ENCODE data around the gene GRB14. TPM values are rescaled to one million over a fixed set of nuclear protein-coding genes. Genes with fewer than 3 reads are reported as not detected.

GRB14 gene
- total RNA-seq, 1 experiment from 2014 or later: not detected

DNA sequence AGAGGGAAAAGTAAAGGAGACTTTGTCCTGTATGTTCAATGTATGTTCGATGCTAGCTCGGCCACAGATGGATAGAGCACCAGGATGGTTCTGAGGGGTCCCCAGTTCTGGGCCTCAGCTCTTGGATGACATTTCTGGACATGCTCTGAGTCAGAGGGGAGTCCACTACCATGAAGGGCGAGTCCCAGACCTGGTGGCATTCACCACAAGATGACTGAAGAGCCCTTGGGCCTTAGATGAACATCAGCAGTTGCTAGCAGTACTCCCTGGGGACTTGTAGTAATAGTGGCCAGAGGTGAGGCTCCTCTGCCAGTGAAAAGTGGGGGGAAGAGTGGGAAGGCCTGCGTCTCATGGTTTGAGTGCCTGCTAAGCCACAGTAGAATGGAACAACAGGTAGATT, 109.5 kb downstream of the GRB14 start:
- H3K27ac ChIP-seq (ENCODE audit: low read length): no peak overlapping the region
- no TSS peak for BruUV-seq (replicated peaks)
- H3K4me1 ChIP-seq (ENCODE audit: control insufficient read depth, insufficient read depth, low read length): no peaks in the 10 kb centered on the region
- H3K36me3 ChIP-seq (ENCODE audit: control insufficient read depth, insufficient read depth, low read length): no peaks in the 10 kb centered on the region
- TF ChIP-seq, protein P1, sequence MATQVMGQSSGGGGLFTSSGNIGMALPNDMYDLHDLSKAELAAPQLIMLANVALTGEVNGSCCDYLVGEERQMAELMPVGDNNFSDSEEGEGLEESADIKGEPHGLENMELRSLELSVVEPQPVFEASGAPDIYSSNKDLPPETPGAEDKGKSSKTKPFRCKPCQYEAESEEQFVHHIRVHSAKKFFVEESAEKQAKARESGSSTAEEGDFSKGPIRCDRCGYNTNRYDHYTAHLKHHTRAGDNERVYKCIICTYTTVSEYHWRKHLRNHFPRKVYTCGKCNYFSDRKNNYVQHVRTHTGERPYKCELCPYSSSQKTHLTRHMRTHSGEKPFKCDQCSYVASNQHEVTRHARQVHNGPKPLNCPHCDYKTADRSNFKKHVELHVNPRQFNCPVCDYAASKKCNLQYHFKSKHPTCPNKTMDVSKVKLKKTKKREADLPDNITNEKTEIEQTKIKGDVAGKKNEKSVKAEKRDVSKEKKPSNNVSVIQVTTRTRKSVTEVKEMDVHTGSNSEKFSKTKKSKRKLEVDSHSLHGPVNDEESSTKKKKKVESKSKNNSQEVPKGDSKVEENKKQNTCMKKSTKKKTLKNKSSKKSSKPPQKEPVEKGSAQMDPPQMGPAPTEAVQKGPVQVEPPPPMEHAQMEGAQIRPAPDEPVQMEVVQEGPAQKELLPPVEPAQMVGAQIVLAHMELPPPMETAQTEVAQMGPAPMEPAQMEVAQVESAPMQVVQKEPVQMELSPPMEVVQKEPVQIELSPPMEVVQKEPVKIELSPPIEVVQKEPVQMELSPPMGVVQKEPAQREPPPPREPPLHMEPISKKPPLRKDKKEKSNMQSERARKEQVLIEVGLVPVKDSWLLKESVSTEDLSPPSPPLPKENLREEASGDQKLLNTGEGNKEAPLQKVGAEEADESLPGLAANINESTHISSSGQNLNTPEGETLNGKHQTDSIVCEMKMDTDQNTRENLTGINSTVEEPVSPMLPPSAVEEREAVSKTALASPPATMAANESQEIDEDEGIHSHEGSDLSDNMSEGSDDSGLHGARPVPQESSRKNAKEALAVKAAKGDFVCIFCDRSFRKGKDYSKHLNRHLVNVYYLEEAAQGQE (IDR thresholded peaks at IDR 0.05; ENCODE audit: insufficient read depth in 1 of 2, low read depth in 2 of 2, low read length in 1 of 2): no peak
- no peak for TF ChIP-seq POLR2AphosphoS5 (IDR thresholded peaks at IDR 0.05; ENCODE audit: low read depth, low read length)
- no peak for TF ChIP-seq SIN3A (IDR thresholded peaks at IDR 0.05; ENCODE audit: borderline replicate concordance, insufficient read depth, low read depth, low read length)
- TF ChIP-seq TCF7L2 (IDR thresholded peaks at IDR 0.05; ENCODE audit: low read depth, low read length): no peak
- TF ChIP-seq, protein P2, sequence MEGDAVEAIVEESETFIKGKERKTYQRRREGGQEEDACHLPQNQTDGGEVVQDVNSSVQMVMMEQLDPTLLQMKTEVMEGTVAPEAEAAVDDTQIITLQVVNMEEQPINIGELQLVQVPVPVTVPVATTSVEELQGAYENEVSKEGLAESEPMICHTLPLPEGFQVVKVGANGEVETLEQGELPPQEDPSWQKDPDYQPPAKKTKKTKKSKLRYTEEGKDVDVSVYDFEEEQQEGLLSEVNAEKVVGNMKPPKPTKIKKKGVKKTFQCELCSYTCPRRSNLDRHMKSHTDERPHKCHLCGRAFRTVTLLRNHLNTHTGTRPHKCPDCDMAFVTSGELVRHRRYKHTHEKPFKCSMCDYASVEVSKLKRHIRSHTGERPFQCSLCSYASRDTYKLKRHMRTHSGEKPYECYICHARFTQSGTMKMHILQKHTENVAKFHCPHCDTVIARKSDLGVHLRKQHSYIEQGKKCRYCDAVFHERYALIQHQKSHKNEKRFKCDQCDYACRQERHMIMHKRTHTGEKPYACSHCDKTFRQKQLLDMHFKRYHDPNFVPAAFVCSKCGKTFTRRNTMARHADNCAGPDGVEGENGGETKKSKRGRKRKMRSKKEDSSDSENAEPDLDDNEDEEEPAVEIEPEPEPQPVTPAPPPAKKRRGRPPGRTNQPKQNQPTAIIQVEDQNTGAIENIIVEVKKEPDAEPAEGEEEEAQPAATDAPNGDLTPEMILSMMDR (IDR thresholded peaks at IDR 0.05): no peak
- ChIA-PET CTCF (no interaction called here), POLR2A (no interaction called here)
- H3K9me3 ChIP-seq (ENCODE audit: control insufficient read depth, insufficient read depth, low read depth, low read length): no peaks in the 10 kb centered on the region
- H3K4me3 ChIP-seq (ENCODE audit: low read depth in 2 of 2, low read length in 2 of 2): no peak overlapping the region
- H3K27me3 ChIP-seq (ENCODE audit: control insufficient read depth, insufficient read depth, low read length): no peaks in the 10 kb centered on the region
- DNase-seq (ENCODE audit: low read depth, low spot score) (no peak), ATAC-seq (no peak)
- in situ Hi-C loops (cut with HindIII; ENCODE audit: low pct_unique_long_range_greater_than_20kb, low sequenced_read_pairs): no loop called here
- intact Hi-C loops (cut with micrococcal nuclease; ENCODE audit: unreplicated experiment): no loop called here

DNA sequence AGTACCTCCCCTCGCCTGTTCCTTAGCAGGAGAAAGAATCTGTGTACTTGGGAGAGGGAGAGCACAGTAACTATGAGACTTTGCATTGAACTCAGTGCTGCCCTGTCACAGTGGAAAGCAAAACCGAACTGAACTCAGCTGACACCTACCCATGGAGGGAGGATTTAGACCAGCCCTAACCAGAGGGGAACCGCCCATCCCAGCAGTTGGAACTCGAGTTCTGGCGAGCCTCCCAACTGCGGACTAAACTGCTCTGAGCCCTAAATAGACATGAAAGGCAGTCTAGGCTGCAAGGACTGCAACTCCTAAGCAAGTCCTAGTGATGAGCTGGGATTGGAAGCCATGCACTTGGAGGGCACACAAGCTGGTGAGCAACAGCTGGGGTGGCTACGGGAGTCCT, 110.4 kb downstream of the GRB14 start:
- no peaks in the 10 kb centered on the region for H3K9me3 ChIP-seq (ENCODE audit: control insufficient read depth, insufficient read depth, low read depth, low read length)
- in situ Hi-C loops (cut with HindIII; ENCODE audit: low pct_unique_long_range_greater_than_20kb, low sequenced_read_pairs): no loop called here
- intact Hi-C loops (cut with micrococcal nuclease; ENCODE audit: unreplicated experiment): no loop called here
- no peak overlapping the region for H3K27ac ChIP-seq (ENCODE audit: low read length)
- H3K4me3 ChIP-seq (ENCODE audit: low read depth in 2 of 2, low read length in 2 of 2): no peak overlapping the region
- 0 out of 2 replicates have a peak, but pooled peaks have one; percentile 26 for ATAC-seq
- no peaks in the 10 kb centered on the region for H3K4me1 ChIP-seq (ENCODE audit: control insufficient read depth, insufficient read depth, low read length)
- no TSS peak for BruUV-seq (replicated peaks)
- H3K27me3 ChIP-seq (ENCODE audit: control insufficient read depth, insufficient read depth, low read length): no peaks in the 10 kb centered on the region
- DNase-seq (ENCODE audit: low read depth, low spot score): no peak
- H3K36me3 ChIP-seq (ENCODE audit: control insufficient read depth, insufficient read depth, low read length): no peaks in the 10 kb centered on the region
- POLR2A ChIA-PET: no interaction called here
- CTCF ChIA-PET: no interaction called here
- TF ChIP-seq TCF7L2 (IDR thresholded peaks at IDR 0.05; ENCODE audit: low read depth, low read length) (no peak), SIN3A (IDR thresholded peaks at IDR 0.05; ENCODE audit: borderline replicate concordance, insufficient read depth, low read depth, low read length) (no peak), POLR2AphosphoS5 (IDR thresholded peaks at IDR 0.05; ENCODE audit: low read depth, low read length) (no peak)
- TF ChIP-seq, protein P2 (IDR thresholded peaks at IDR 0.05): no peak
- TF ChIP-seq, protein P1 (IDR thresholded peaks at IDR 0.05; ENCODE audit: insufficient read depth in 1 of 2, low read depth in 2 of 2, low read length in 1 of 2): no peak

All from Panc1 (cell line).